ENCODE data around the gene KLHL1.

DNA sequence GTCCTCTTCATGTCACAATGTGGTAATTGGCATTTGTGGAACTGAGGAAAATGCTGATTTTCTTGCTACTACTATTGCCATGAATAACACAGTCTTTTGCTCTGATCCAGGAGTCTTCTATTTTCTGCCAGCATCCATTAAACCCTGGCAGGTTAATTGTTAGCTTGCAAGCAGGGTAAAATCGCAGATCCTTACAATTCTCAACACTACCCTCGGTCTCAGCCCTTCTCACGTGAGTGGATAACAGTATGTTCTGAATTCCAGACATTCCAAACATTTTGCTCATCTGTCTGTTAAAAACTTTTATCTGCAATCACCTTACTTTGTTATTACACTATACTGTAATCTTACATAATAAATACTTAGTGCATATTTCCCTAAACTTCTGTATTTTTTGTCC is 251.9 kb downstream of the KLHL1 start:
- TF ChIP-seq, protein P1, sequence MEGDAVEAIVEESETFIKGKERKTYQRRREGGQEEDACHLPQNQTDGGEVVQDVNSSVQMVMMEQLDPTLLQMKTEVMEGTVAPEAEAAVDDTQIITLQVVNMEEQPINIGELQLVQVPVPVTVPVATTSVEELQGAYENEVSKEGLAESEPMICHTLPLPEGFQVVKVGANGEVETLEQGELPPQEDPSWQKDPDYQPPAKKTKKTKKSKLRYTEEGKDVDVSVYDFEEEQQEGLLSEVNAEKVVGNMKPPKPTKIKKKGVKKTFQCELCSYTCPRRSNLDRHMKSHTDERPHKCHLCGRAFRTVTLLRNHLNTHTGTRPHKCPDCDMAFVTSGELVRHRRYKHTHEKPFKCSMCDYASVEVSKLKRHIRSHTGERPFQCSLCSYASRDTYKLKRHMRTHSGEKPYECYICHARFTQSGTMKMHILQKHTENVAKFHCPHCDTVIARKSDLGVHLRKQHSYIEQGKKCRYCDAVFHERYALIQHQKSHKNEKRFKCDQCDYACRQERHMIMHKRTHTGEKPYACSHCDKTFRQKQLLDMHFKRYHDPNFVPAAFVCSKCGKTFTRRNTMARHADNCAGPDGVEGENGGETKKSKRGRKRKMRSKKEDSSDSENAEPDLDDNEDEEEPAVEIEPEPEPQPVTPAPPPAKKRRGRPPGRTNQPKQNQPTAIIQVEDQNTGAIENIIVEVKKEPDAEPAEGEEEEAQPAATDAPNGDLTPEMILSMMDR (IDR thresholded peaks at IDR 0.05): no peak
- TF ChIP-seq SIN3A (IDR thresholded peaks at IDR 0.05; ENCODE audit: borderline replicate concordance, insufficient read depth, low read depth, low read length): no peak
- TF ChIP-seq, protein P2, sequence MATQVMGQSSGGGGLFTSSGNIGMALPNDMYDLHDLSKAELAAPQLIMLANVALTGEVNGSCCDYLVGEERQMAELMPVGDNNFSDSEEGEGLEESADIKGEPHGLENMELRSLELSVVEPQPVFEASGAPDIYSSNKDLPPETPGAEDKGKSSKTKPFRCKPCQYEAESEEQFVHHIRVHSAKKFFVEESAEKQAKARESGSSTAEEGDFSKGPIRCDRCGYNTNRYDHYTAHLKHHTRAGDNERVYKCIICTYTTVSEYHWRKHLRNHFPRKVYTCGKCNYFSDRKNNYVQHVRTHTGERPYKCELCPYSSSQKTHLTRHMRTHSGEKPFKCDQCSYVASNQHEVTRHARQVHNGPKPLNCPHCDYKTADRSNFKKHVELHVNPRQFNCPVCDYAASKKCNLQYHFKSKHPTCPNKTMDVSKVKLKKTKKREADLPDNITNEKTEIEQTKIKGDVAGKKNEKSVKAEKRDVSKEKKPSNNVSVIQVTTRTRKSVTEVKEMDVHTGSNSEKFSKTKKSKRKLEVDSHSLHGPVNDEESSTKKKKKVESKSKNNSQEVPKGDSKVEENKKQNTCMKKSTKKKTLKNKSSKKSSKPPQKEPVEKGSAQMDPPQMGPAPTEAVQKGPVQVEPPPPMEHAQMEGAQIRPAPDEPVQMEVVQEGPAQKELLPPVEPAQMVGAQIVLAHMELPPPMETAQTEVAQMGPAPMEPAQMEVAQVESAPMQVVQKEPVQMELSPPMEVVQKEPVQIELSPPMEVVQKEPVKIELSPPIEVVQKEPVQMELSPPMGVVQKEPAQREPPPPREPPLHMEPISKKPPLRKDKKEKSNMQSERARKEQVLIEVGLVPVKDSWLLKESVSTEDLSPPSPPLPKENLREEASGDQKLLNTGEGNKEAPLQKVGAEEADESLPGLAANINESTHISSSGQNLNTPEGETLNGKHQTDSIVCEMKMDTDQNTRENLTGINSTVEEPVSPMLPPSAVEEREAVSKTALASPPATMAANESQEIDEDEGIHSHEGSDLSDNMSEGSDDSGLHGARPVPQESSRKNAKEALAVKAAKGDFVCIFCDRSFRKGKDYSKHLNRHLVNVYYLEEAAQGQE (IDR thresholded peaks at IDR 0.05; ENCODE audit: insufficient read depth in 1 of 2, low read depth in 2 of 2, low read length in 1 of 2): no peak

Measured in Panc1 (cell line).